A549 (cell line): ENCODE results near the gene MRPL12. TPM values are rescaled to one million over a fixed set of nuclear protein-coding genes. Genes with fewer than 3 reads are reported as not detected.

Experiments used
- ATAC-seq, 2 experiments: fragments of 200-7000 bp in 1 of 2; fragments of >200 bp in 1 of 2; cut with Nextera tagmentation in 1 of 2; cut with Tn5 transposase in 1 of 2; 3 replicates each; pipeline versions ENCODE4 v1.8.0 to v1.9.1; 2018 to 2020; ENCODE audit warnings: mild to moderate bottlenecking in 1 of 2, moderate library complexity in 1 of 2
- CTCF ChIA-PET: fragments of 300-600 bp; sonication (Branson Sonifier 250); formaldehyde crosslinking; extraction: SDS; loops from one replicate; lab custom pipeline; 2021; ENCODE audit warnings: antibody characterized with exemption, inconsistent platforms; lab: Yijun Ruan, JAX
- POLR2A ChIA-PET: fragments of 350-600 bp; formaldehyde crosslinking; extraction: SDS; loops from one replicate; lab custom pipeline; 2021; ENCODE audit warnings: antibody characterized with exemption, inconsistent platforms; lab: Yijun Ruan, JAX
- DNase-seq, 2 experiments: peaks; one replicate each; pipeline versions ENCODE4 v3.0.0 to v3.0.0-alpha.2; 2011 to 2016; ENCODE audit warnings: low read depth in 1 of 2, low spot score in 1 of 2
- FAIRE-seq: peaks from 2 replicates; lab custom pipeline; 2011; peaks lifted over from hg19 to GRCh38; lab: Jason Lieb, UNC
- H3K27ac ChIP-seq, 2 experiments: fragments of >200 bp; sonication (Bioruptor Twin); formaldehyde crosslinking; 3 replicates each; pipeline ENCODE4 v1.5.1; 2016 to 2017
- H3K4me1 ChIP-seq: fragments of >200 bp; sonication (Bioruptor Twin); formaldehyde crosslinking; 3 replicates; pipeline ENCODE4 v1.6.1; 2016
- H3K4me2 ChIP-seq: fragments of >200 bp; sonication (Bioruptor Twin); formaldehyde crosslinking; 3 replicates; pipeline ENCODE4 v1.6.1; 2016
- H3K4me3 ChIP-seq: fragments of >200 bp; sonication (Bioruptor Twin); formaldehyde crosslinking; 3 replicates; pipeline ENCODE4 v1.5.1; 2016
- H3K9me3 ChIP-seq: fragments of >200 bp; sonication (Bioruptor Twin); formaldehyde crosslinking; 3 replicates; pipeline ENCODE4 v1.6.1; 2016
- BHLHE40 ChIP-seq: IDR thresholded peaks from 2 replicates; pipeline ENCODE4 v1.6.1; 2012; ENCODE audit warnings: low read depth, low read length, inconsistent platforms
- CBX2 ChIP-seq: fragments of 200-600 bp; sonication (generic); IDR thresholded peaks from 2 replicates; pipeline ENCODE4 v1.6.1; 2016; ENCODE audit warnings: low read depth, mild to moderate bottlenecking, borderline replicate concordance
- CHD4 ChIP-seq: fragments of 200-600 bp; sonication (generic); IDR thresholded peaks from 2 replicates; pipeline ENCODE4 v1.6.1; 2016; ENCODE audit warnings: antibody characterized with exemption, mild to moderate bottlenecking, borderline replicate concordance
- EP300 ChIP-seq, 2 experiments: fragments of >200 bp; sonication (Bioruptor Twin); formaldehyde crosslinking; IDR thresholded peaks; 2 replicates in 1 of 2; 3 replicates in 1 of 2; pipeline ENCODE4 v1.6.1; 2016 to 2017
- ESRRA ChIP-seq: fragments of 150-350 bp; IDR thresholded peaks from 2 replicates; pipeline ENCODE4 v1.6.1; 2014; ENCODE audit warnings: mild to moderate bottlenecking, low read length, borderline replicate concordance
- FOSB ChIP-seq: fragments of 250-450 bp; sonication (Bioruptor Pico); IDR thresholded peaks from 2 replicates; pipeline ENCODE4 v1.5.0; 2020; ENCODE audit warnings: mild to moderate bottlenecking, moderate library complexity
- HOXA7 ChIP-seq: fragments of 250-450 bp; sonication (Bioruptor Pico); IDR thresholded peaks from 2 replicates; pipeline ENCODE4 v1.5.0; 2020; ENCODE audit warnings: mild to moderate bottlenecking, moderate library complexity
- HOXB13 ChIP-seq: fragments of 250-450 bp; sonication (Bioruptor Pico); IDR thresholded peaks from 2 replicates; pipeline ENCODE4 v1.5.0; 2020; ENCODE audit warnings: low read depth, mild to moderate bottlenecking, moderate library complexity
- JUNB ChIP-seq: fragments of >200 bp; sonication (Bioruptor Twin); formaldehyde crosslinking; IDR thresholded peaks from 2 replicates; pipeline ENCODE4 v1.6.1; 2016
- KDM1A ChIP-seq: fragments of 200-600 bp; sonication (generic); IDR thresholded peaks from 2 replicates; pipeline ENCODE4 v1.6.1; 2016; ENCODE audit warnings: low read depth, mild to moderate bottlenecking
- KDM5A ChIP-seq: fragments of 200-600 bp; sonication (generic); IDR thresholded peaks from 2 replicates; pipeline ENCODE4 v1.6.1; 2016; ENCODE audit warnings: antibody characterized with exemption, mild to moderate bottlenecking
- MAFK ChIP-seq: fragments of 450-650 bp; IDR thresholded peaks from 2 replicates; pipeline ENCODE4 v1.6.1; 2014; ENCODE audit not compliant: partially characterized antibody
- MAZ ChIP-seq: fragments of 150-350 bp; IDR thresholded peaks from 2 replicates; pipeline ENCODE4 v1.6.1; 2014; ENCODE audit warnings: antibody characterized with exemption, low read depth, low read length, borderline replicate concordance
- NFE2L2 ChIP-seq: fragments of 150-350 bp; conservative IDR thresholded peaks from 2 replicates; pipeline ENCODE4 v1.6.1; 2014; ENCODE audit warnings: low read length
- NPAS2 ChIP-seq: fragments of 250-450 bp; sonication (Bioruptor Pico); IDR thresholded peaks from 2 replicates; pipeline ENCODE4 v1.8.0; 2022; ENCODE audit warnings: mild to moderate bottlenecking, moderate library complexity, borderline replicate concordance
- POLR2A ChIP-seq: IDR thresholded peaks from 2 replicates; pipeline ENCODE4 v1.6.1; 2012; ENCODE audit warnings: mild to moderate bottlenecking, low read length
- RAD21 ChIP-seq, 2 experiments: fragments of >200 bp in 1 of 2; sonication (Bioruptor Twin) in 1 of 2; formaldehyde crosslinking in 1 of 2; IDR thresholded peaks in 1 of 2; conservative IDR thresholded peaks in 1 of 2; 2 replicates in 1 of 2; 3 replicates in 1 of 2; pipeline ENCODE4 v1.6.1; 2012 to 2018; ENCODE audit warnings: inconsistent platforms in 1 of 2
- RNF2 ChIP-seq: fragments of 200-600 bp; sonication (generic); IDR thresholded peaks from 2 replicates; pipeline ENCODE4 v1.6.1; 2016; ENCODE audit warnings: low read depth, mild to moderate bottlenecking, antibody characterized with exemption, moderate library complexity, borderline replicate concordance
- SREBF2 ChIP-seq: fragments of 450-650 bp; IDR thresholded peaks from 2 replicates; pipeline ENCODE4 v1.6.1; 2014; ENCODE audit warnings: mild to moderate bottlenecking, moderate library complexity
- TFCP2L1 ChIP-seq: fragments of 250-450 bp; sonication (Bioruptor Pico); IDR thresholded peaks from 2 replicates; pipeline ENCODE4 v1.5.0; 2021; ENCODE audit warnings: mild to moderate bottlenecking
- ZC3H11A ChIP-seq: fragments of 450-650 bp; IDR thresholded peaks from 2 replicates; pipeline ENCODE4 v1.6.1; 2014; ENCODE audit warnings: antibody characterized with exemption, mild to moderate bottlenecking
- WGBS: methylation state at CpG from one replicate; pipeline ENCODE4 v1.1.6; 2017; ENCODE audit errors: missing lambda C conversion rate; 5-methylcytosine and 5-hydroxymethylcytosine counted together
- polyA plus RNA-seq, 4 experiments: library from polyadenylated mRNA; depleted of rRNA in 3 of 4; stranded (reverse); fragments of >200 nt; fragmentation: RNase III in 1 of 4; extraction: RNeasy Plus Mini Kit Qiagen cat#74134 plus additional on column Dnase treatment in 1 of 4; gene quantifications; 2 replicates in 3 of 4; 3 replicates in 1 of 4; pipeline ENCODE4 v1.2.3, GENCODE V29; 2011 to 2017
- TF ChIP-seq, protein P1 (sequence below): IDR thresholded peaks from 2 replicates; pipeline ENCODE4 v1.6.1; 2012; ENCODE audit warnings: low read depth, borderline replicate concordance
- TF ChIP-seq, protein P2 (sequence below): fragments of >200 bp; sonication (Bioruptor Twin); formaldehyde crosslinking; IDR thresholded peaks from 3 replicates; pipeline ENCODE4 v1.6.1; 2016
- TF ChIP-seq, protein P3 (sequence below): fragments of 250-450 bp; sonication (Bioruptor Pico); IDR thresholded peaks from 2 replicates; pipeline ENCODE4 v1.5.0; 2021; ENCODE audit warnings: mild to moderate bottlenecking, moderate library complexity, borderline replicate concordance

Gene MRPL12
- polyA plus RNA-seq, 2 of the 4 experiments (the other 2 are of a cell fraction), result 161 to 215 TPM

DNA sequence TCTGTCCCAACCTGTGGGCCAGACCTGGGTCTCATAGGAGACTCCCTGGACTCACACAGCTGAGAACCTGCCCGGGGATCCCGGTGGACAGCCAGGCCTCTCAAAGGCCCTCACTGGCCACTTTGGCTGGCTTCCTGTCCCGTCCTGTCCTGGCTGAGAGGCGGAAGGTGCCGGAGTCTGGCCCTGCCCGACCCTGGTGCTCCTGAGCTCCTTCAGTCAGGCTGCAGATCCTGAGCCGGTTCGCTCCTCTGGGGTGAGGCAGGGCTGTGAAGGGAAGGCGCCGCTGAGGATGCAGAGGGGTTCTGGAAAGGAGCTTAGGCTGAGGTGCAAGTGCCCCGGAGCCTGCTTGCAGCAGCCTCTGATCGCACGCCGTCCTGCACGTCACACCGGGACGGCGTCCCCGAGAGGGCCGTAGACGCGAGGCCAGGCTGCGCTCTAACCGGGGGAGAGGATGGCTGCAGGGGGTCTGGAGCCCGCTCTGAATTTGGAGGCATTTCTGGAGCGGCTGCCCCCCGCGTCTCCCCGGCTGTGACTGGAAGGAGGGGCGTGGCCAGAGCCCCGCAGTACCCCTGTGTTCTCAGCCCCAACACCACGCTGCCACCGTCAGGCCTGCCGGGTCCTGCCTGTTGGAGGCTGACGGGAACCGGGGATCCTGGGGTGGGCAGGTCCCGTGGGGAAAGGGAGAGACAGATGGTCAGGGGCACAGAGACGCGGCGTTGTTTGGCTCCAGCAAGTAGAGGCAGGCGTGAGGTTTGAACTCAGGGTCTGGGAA lies 15.2 kb upstream of the MRPL12 start:
- ChIA-PET CTCF (interaction anchor here (1.2 to 1.5 kb wide), 4 partner anchors 8 to 169 kb away, joined by 3 to 6 read pairs (median 5); no protein-coding TSS in a partner anchor), POLR2A (no interaction called here)
- WGBS, result 90% methylated on average over 41 of the region's 41 CpGs
- no peak overlapping the region for H3K4me3 ChIP-seq
- H3K9me3 ChIP-seq, result no peaks in the 10 kb centered on the region
- no peak for ATAC-seq
- DNase-seq, result no peak
- H3K4me1 ChIP-seq, result peaks cover 11% of the 10 kb centered on the region
- FAIRE-seq, result no peak
- no peak overlapping the region for H3K27ac ChIP-seq
- H3K4me2 ChIP-seq, result no peak overlapping the region
- TF ChIP-seq HOXB13 (CRISPR knock-in tag) (no peak), MAFK (no peak), BHLHE40 (no peak), CHD4 (no peak), MAZ (no peak), KDM1A (no peak), RNF2 (no peak), KDM5A (no peak), NFE2L2 (no peak), CBX2 (no peak), ESRRA (no peak), EP300 (IDR thresholded peaks at IDR 0.05) (no peak), HOXA7 (no peak), TFCP2L1 (CRISPR knock-in tag) (no peak), JUNB (no peak)
- TF ChIP-seq, protein P1, sequence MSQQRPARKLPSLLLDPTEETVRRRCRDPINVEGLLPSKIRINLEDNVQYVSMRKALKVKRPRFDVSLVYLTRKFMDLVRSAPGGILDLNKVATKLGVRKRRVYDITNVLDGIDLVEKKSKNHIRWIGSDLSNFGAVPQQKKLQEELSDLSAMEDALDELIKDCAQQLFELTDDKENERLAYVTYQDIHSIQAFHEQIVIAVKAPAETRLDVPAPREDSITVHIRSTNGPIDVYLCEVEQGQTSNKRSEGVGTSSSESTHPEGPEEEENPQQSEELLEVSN, result no peak
- TF ChIP-seq, protein P2, sequence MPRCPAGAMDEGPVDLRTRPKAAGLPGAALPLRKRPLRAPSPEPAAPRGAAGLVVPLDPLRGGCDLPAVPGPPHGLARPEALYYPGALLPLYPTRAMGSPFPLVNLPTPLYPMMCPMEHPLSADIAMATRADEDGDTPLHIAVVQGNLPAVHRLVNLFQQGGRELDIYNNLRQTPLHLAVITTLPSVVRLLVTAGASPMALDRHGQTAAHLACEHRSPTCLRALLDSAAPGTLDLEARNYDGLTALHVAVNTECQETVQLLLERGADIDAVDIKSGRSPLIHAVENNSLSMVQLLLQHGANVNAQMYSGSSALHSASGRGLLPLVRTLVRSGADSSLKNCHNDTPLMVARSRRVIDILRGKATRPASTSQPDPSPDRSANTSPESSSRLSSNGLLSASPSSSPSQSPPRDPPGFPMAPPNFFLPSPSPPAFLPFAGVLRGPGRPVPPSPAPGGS, result no peak
- TF ChIP-seq, protein P3, sequence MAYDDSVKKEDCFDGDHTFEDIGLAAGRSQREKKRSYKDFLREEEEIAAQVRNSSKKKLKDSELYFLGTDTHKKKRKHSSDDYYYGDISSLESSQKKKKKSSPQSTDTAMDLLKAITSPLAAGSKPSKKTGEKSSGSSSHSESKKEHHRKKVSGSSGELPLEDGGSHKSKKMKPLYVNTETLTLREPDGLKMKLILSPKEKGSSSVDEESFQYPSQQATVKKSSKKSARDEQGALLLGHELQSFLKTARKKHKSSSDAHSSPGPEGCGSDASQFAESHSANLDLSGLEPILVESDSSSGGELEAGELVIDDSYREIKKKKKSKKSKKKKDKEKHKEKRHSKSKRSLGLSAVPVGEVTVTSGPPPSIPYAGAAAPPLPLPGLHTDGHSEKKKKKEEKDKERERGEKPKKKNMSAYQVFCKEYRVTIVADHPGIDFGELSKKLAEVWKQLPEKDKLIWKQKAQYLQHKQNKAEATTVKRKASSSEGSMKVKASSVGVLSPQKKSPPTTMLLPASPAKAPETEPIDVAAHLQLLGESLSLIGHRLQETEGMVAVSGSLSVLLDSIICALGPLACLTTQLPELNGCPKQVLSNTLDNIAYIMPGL (CRISPR knock-in tag), result no peak

DNA sequence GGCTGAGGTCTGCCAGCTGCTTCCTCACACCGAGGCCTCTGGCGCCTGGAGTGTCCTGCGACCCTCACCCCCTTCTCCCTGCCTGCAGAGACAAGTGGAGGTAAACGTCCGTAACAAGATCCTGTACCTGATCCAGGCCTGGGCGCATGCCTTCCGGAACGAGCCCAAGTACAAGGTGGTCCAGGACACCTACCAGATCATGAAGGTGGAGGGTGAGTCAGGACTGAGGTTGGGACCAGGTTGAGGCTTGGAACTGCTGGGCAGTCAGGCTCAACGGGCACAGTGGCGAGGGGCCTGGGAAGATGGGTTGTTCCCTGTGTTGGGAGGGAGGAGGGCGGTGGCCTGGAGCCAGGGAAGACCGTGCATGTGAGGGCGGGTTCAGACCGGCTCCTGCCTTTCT lies 14.6 kb upstream of the MRPL12 start:
- ChIA-PET CTCF (no interaction called here), POLR2A (no interaction called here)
- H3K4me3 ChIP-seq, result no peak overlapping the region
- no peak for FAIRE-seq
- no peak for DNase-seq
- no peaks in the 10 kb centered on the region for H3K9me3 ChIP-seq
- H3K27ac ChIP-seq, result no peak overlapping the region
- 95% methylated on average over 14 of the region's 14 CpGs for WGBS
- no peak overlapping the region for H3K4me2 ChIP-seq
- H3K4me1 ChIP-seq, result peaks cover 11% of the 10 kb centered on the region
- no peak for TF ChIP-seq RAD21 (conservative IDR thresholded peaks at IDR 0.05 in 1 of 2, IDR thresholded peaks at IDR 0.05 in 1 of 2)
- TF ChIP-seq, protein P1, result no peak
- TF ChIP-seq SREBF2, result no peak
- no peak for TF ChIP-seq POLR2A
- TF ChIP-seq, protein P3 (CRISPR knock-in tag), result no peak
- no peak for TF ChIP-seq FOSB (CRISPR knock-in tag)
- TF ChIP-seq, protein P2, result no peak
- TF ChIP-seq JUNB, result no peak
- TF ChIP-seq ZC3H11A, result no peak
- TF ChIP-seq NPAS2, result no peak
- no peak for TF ChIP-seq MAZ
- no peak for ATAC-seq
